Mesodermal cell (in vitro differentiated cells): Measurements from ENCODE around the gene GRID1.

ENCODE experiments used
- H3K27ac ChIP-seq: 2 replicates; pipeline ENCODE4 v1.7.0; 2013; ENCODE audit warnings: mild to moderate bottlenecking, low read depth, low read length, moderate library complexity; ENCODE audit not compliant: severe bottlenecking
- H3K36me3 ChIP-seq: 2 replicates; pipeline ENCODE4 v1.7.1; 2013; ENCODE audit warnings: mild to moderate bottlenecking, low read length, moderate library complexity; ENCODE audit not compliant: control insufficient read depth, insufficient read depth
- H3K4me1 ChIP-seq: one replicate; pipeline ENCODE4 v1.7.1; 2013; ENCODE audit warnings: mild to moderate bottlenecking, low read length; ENCODE audit not compliant: insufficient read depth, control insufficient read depth, poor library complexity, severe bottlenecking
- H3K4me3 ChIP-seq: 2 replicates; pipeline ENCODE4 v1.7.0; 2013; ENCODE audit warnings: low read length, control low read depth, mild to moderate bottlenecking; ENCODE audit not compliant: insufficient read depth, poor library complexity, severe bottlenecking; ENCODE audit errors: extremely low read depth
- H3K9me3 ChIP-seq: 2 replicates; pipeline ENCODE4 v1.7.1; 2013; ENCODE audit warnings: mild to moderate bottlenecking, low read length, moderate library complexity; ENCODE audit not compliant: control insufficient read depth
- WGBS, 2 experiments: methylation state at CpG; one replicate each; pipeline ENCODE4 v1.1.5; 2013; ENCODE audit warnings: missing lambda C conversion rate in 2 of 2; ENCODE audit not compliant: insufficient coverage in 2 of 2; 5-methylcytosine and 5-hydroxymethylcytosine counted together

The GRID1 gene

GRCh38 chr10:85868627-85869499 is 497.7 kb downstream of the GRID1 start:
- 93 to 94% methylated on average over 8 to 10 of the region's 11 CpGs for WGBS, 2 experiments
- no peak overlapping the region for H3K4me3 ChIP-seq
- no peaks in the 10 kb centered on the region for H3K36me3 ChIP-seq
- no peak overlapping the region for H3K27ac ChIP-seq
- no peaks in the 10 kb centered on the region for H3K9me3 ChIP-seq
- peaks cover 14% of the 10 kb centered on the region for H3K4me1 ChIP-seq

- no peaks in the 10 kb centered on the region for H3K9me3 ChIP-seq
- peaks cover 32% of the 10 kb centered on the region for H3K4me1 ChIP-seq
- H3K36me3 ChIP-seq, result no peaks in the 10 kb centered on the region
- H3K4me3 ChIP-seq, result no peak overlapping the region
- 68 to 93% methylated on average over 2 of the region's 3 CpGs for WGBS, 2 experiments
- H3K27ac ChIP-seq, result peak overlapping the region; percentile 36
These were observed 501.6 kb downstream of the GRID1 start for GRCh38 chr10:85864868-85865526.

- Histone ChIP-seq H3K36me3 (no peaks in the 10 kb centered on the region), H3K27ac (peak overlapping the region; percentile 36), H3K4me3 (no peak overlapping the region), H3K9me3 (no peaks in the 10 kb centered on the region), H3K4me1 (peaks cover 32% of the 10 kb centered on the region)
- 92 to 97% methylated on average over 3 to 5 of the region's 5 CpGs for WGBS, 2 experiments
These were observed 502.4 kb downstream of the GRID1 start for GRCh38 chr10:85864173-85864549.

DNA sequence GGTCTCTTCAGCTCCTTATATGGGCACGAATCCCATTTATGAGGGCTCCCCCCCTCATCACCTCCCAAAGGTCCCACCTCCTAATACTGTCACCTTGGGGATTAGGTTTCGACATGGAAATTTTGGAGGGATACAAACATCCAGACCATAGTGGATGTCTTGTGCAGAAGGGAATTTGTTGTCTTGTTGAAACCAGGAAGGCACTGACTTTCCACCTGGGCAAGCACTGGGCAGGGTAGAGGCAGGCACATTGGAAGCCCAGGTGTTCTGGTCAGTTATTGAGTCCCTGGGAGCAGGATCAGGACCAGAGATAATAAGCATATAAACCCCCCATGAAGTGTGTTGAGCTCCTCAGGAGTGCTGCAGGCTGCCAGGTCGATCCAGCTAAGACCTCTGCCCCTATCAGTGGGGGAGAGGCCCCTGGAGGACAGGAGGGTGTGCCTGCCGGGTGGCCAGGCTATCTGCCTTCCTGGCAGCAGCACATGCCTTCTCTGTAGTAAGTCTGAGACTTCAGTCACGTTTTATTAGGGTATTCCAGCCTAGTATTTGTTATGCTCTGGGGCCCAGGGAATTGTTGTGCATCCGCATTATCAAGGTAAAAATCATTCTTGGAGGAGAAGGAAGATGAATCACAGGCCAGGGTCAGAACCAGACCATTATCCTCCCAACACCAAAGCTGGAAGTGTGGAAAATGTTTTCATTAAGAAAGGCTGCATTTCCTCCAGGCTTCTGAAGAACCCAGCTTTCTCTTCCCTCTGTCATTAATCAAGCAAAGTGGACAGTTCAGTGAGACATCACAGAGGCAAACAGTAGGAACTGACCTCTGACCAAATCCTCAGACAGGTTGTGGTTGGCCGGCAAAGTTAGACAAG is 503.1 kb downstream of the GRID1 start:
- WGBS, 2 experiments, result 76 to 88% methylated on average over 4 to 5 of the region's 7 CpGs
- Histone ChIP-seq H3K4me3 (no peak overlapping the region), H3K27ac (peak overlapping the region; percentile 69), H3K4me1 (peaks cover 32% of the 10 kb centered on the region), H3K36me3 (no peaks in the 10 kb centered on the region), H3K9me3 (no peaks in the 10 kb centered on the region)

GRCh38 chr10:85862771-85863170 is 503.8 kb downstream of the GRID1 start:
- Histone ChIP-seq H3K4me1 (peaks cover 32% of the 10 kb centered on the region), H3K4me3 (no peak overlapping the region), H3K27ac (peak overlapping the region; percentile 69), H3K36me3 (no peaks in the 10 kb centered on the region), H3K9me3 (no peaks in the 10 kb centered on the region)
- WGBS, 2 experiments, result 78 to 81% methylated on average over 5 of the region's 6 CpGs

GRCh38 chr10:85861513-85862197 is 504.9 kb downstream of the GRID1 start:
- H3K4me3 ChIP-seq, result no peak overlapping the region
- no peaks in the 10 kb centered on the region for H3K9me3 ChIP-seq
- H3K4me1 ChIP-seq, result peaks cover 32% of the 10 kb centered on the region
- H3K27ac ChIP-seq, result no peak overlapping the region
- no peaks in the 10 kb centered on the region for H3K36me3 ChIP-seq
- 83 to 96% methylated on average over 1 to 2 of the region's 3 CpGs for WGBS, 2 experiments

GRCh38 chr10:85859859-85860258 is 506.7 kb downstream of the GRID1 start:
- no peak overlapping the region for H3K4me3 ChIP-seq
- no CpG with 5 or more reads among the region's 2 CpGs for WGBS, 2 experiments
- no peak overlapping the region for H3K27ac ChIP-seq
- H3K4me1 ChIP-seq, result peaks cover 26% of the 10 kb centered on the region
- no peaks in the 10 kb centered on the region for H3K36me3 ChIP-seq
- no peaks in the 10 kb centered on the region for H3K9me3 ChIP-seq

- Histone ChIP-seq H3K4me3 (no peak overlapping the region), H3K9me3 (no peaks in the 10 kb centered on the region), H3K36me3 (no peaks in the 10 kb centered on the region), H3K27ac (no peak overlapping the region), H3K4me1 (peaks cover 18% of the 10 kb centered on the region)
- WGBS, 2 experiments, result 93 to 100% methylated on average over 1 to 3 of the region's 3 CpGs
These were observed 507.6 kb downstream of the GRID1 start for GRCh38 chr10:85858776-85859515.

- H3K4me3 ChIP-seq, result no peak overlapping the region
- peaks cover 8% of the 10 kb centered on the region for H3K4me1 ChIP-seq
- no peak overlapping the region for H3K27ac ChIP-seq
- H3K36me3 ChIP-seq, result no peaks in the 10 kb centered on the region
- 85 to 100% methylated on average over 3 of the region's 3 CpGs for WGBS, 2 experiments
- no peaks in the 10 kb centered on the region for H3K9me3 ChIP-seq
These were observed 508.8 kb downstream of the GRID1 start for GRCh38 chr10:85857791-85858190.
